GM18858 (cell line): Measurements from ENCODE around the gene HDAC9.

Experiments
- ATAC-seq: cut with Tn5 transposase; IDR thresholded peaks from one replicate; pipeline ENCODE4 v1.9.1; 2021; ENCODE audit not compliant: unreplicated experiment

The HDAC9 gene

GRCh38 chr7:18873734-18874336, 378.3 kb downstream of the HDAC9 start:
- no peak for ATAC-seq

- no peak for ATAC-seq
Measured at GRCh38 chr7:18874880-18875279, 379.3 kb downstream of the HDAC9 start.

GRCh38 chr7:18877874-18878273, 382.3 kb downstream of the HDAC9 start:
- ATAC-seq: no peak

- ATAC-seq: no peak
Measured at GRCh38 chr7:18886832-18887231, 391.3 kb downstream of the HDAC9 start.

GRCh38 chr7:18889436-18889835, 393.9 kb downstream of the HDAC9 start:
- no peak for ATAC-seq

GRCh38 chr7:18890134-18890533, 394.6 kb downstream of the HDAC9 start:
- ATAC-seq: no peak

- ATAC-seq: no peak
Measured at GRCh38 chr7:18890885-18891621, 395.5 kb downstream of the HDAC9 start.

GRCh38 chr7:18893156-18893555, 397.6 kb downstream of the HDAC9 start:
- no peak for ATAC-seq

GRCh38 chr7:18894155-18894554, 398.6 kb downstream of the HDAC9 start:
- no peak for ATAC-seq

- ATAC-seq: no peak
Measured at GRCh38 chr7:18895456-18895855, 399.9 kb downstream of the HDAC9 start.

GRCh38 chr7:18896343-18896975, 400.9 kb downstream of the HDAC9 start:
- ATAC-seq: no peak

GRCh38 chr7:18900236-18900635, 404.7 kb downstream of the HDAC9 start:
- ATAC-seq: no peak

GRCh38 chr7:18900803-18901202, 405.3 kb downstream of the HDAC9 start:
- ATAC-seq: no peak

GRCh38 chr7:18901351-18901750, 405.8 kb downstream of the HDAC9 start:
- ATAC-seq: no peak

- no peak for ATAC-seq
Measured at GRCh38 chr7:18901982-18902421, 406.5 kb downstream of the HDAC9 start.

- no peak for ATAC-seq
Measured at GRCh38 chr7:18902892-18903291, 407.3 kb downstream of the HDAC9 start.

- ATAC-seq: no peak
Measured at GRCh38 chr7:18903695-18904094, 408.1 kb downstream of the HDAC9 start.

GRCh38 chr7:18905316-18905943, 409.9 kb downstream of the HDAC9 start:
- ATAC-seq: no peak

GRCh38 chr7:18906901-18907300, 411.4 kb downstream of the HDAC9 start:
- no peak for ATAC-seq

- no peak for ATAC-seq
Measured at GRCh38 chr7:18913106-18913505, 417.6 kb downstream of the HDAC9 start.

GRCh38 chr7:18916826-18917225, 421.3 kb downstream of the HDAC9 start:
- no peak for ATAC-seq

GRCh38 chr7:18927134-18927533, 431.6 kb downstream of the HDAC9 start:
- no peak for ATAC-seq
